ENCODE data around the gene GLCCI1. TPM values are rescaled to one million over a fixed set of nuclear protein-coding genes. Genes with fewer than 3 reads are reported as not detected.

GLCCI1 gene
- total RNA-seq, 6 experiments from 2014 or later: 2.4 to 11.1 (median 5.0) TPM

DNA sequence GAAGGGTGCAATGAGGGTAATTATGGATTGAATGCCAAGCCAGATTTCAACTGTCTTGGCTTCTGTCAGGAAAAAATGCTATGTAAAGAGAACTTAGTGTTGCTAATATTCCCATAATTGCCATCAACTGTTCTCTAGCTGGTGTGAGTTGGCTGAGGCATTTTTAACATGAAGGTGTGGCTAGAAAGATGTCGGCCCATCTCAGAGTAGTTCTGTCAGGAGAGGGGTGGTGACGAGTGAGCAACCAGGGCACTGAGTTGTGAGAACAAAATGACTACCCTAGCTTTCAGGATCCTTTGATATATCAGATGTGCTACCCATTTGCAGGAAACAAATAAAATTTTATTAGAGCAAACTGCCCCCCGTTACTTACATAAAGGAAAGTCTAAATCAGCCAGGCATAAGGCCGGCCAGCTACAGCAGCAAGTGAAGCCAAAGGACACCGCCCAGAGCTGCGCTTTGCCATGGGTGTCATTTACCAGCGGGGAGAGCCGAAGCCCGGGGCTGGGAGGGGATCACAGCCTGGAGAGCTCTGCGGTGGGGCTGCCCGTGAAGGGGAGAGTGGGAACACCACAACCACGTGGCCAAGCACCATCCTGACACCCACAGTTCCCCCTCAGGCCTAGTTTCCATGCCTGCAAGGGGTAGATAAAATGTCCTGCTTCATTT is 151.9 kb downstream of the GLCCI1 start:
- DNase-seq (no peak), ATAC-seq (no peak)
- Histone ChIP-seq H3K4me1 (no peaks in the 10 kb centered on the region), H3K9me3 (no peaks in the 10 kb centered on the region), H3K27ac (no peak overlapping the region), H3K27me3 (no peaks in the 10 kb centered on the region), H3K4me3 (no peak overlapping the region), H3K36me3 (no peaks in the 10 kb centered on the region)
- 62% methylated on average over 2 of the region's 12 CpGs for WGBS (ENCODE audit: insufficient coverage, low coverage, low lambda C conversion rate, missing lambda C conversion rate)
- intact Hi-C loops (cut with DNase I): no loop called here
- no peak for TF ChIP-seq POLR2A (IDR thresholded peaks at IDR 0.05)
- TF ChIP-seq, protein P1, sequence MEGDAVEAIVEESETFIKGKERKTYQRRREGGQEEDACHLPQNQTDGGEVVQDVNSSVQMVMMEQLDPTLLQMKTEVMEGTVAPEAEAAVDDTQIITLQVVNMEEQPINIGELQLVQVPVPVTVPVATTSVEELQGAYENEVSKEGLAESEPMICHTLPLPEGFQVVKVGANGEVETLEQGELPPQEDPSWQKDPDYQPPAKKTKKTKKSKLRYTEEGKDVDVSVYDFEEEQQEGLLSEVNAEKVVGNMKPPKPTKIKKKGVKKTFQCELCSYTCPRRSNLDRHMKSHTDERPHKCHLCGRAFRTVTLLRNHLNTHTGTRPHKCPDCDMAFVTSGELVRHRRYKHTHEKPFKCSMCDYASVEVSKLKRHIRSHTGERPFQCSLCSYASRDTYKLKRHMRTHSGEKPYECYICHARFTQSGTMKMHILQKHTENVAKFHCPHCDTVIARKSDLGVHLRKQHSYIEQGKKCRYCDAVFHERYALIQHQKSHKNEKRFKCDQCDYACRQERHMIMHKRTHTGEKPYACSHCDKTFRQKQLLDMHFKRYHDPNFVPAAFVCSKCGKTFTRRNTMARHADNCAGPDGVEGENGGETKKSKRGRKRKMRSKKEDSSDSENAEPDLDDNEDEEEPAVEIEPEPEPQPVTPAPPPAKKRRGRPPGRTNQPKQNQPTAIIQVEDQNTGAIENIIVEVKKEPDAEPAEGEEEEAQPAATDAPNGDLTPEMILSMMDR (IDR thresholded peaks at IDR 0.05): no peak

DNA sequence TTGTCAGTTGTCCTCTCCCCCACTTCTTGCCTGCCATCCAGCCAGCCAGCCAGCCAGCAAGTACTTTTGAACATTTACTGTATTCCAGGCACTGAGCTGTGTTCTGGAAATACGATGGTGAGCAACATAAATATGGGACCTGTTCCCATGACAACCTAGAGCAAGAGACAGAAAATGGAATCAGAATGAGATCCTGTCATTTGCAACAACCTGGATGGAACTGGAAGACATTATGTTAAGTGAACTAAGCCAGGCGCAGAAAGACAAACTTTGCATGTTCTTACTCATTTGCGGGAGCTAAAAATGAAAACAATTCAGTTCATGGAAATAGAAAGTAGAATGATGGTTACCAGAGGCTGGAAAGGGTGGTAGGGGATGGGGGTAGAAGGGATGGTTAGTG is 152.6 kb downstream of the GLCCI1 start:
- Histone ChIP-seq H3K27me3 (no peaks in the 10 kb centered on the region), H3K9me3 (no peaks in the 10 kb centered on the region), H3K4me1 (peaks cover 0 to 4% (median 1%) of the 10 kb centered on the region in 4 donors), H3K27ac (no peak overlapping the region), H3K36me3 (no peaks in the 10 kb centered on the region), H3K4me3 (no peak overlapping the region)
- ATAC-seq: no peak
- 77% methylated on average over 3 of the region's 3 CpGs for WGBS (ENCODE audit: insufficient coverage, low coverage, low lambda C conversion rate, missing lambda C conversion rate)
- intact Hi-C loops (cut with DNase I): no loop called here
- no peak for TF ChIP-seq POLR2A (IDR thresholded peaks at IDR 0.05)
- TF ChIP-seq, protein P1 (IDR thresholded peaks at IDR 0.05): no peak
- no peak for DNase-seq

GRCh38 chr7:8125680-8126444 is 157.3 kb downstream of the GLCCI1 start:
- H3K27ac ChIP-seq: peak overlapping the region in 1 of 3 donors; percentile 58
- peaks cover 0 to 14% (median 4%) of the 10 kb centered on the region in 4 donors for H3K4me1 ChIP-seq
- intact Hi-C loops (cut with DNase I): no loop called here
- H3K9me3 ChIP-seq: no peaks in the 10 kb centered on the region
- ATAC-seq: peak; percentile 43 to 65 (median 54)
- WGBS (ENCODE audit: insufficient coverage, low coverage, low lambda C conversion rate, missing lambda C conversion rate): 57% methylated on average over 5 of the region's 8 CpGs
- DNase-seq: peak in 1 of 3 donors; percentile 28
- H3K27me3 ChIP-seq: no peaks in the 10 kb centered on the region
- TF ChIP-seq POLR2A (IDR thresholded peaks at IDR 0.05): no peak
- TF ChIP-seq, protein P1 (IDR thresholded peaks at IDR 0.05): no peak
- H3K36me3 ChIP-seq: no peaks in the 10 kb centered on the region
- no peak overlapping the region for H3K4me3 ChIP-seq

- TF ChIP-seq POLR2A (IDR thresholded peaks at IDR 0.05): no peak
- TF ChIP-seq, protein P1 (IDR thresholded peaks at IDR 0.05): no peak
- peak overlapping the region in 2 of 3 donors; percentile 46 to 58 for H3K27ac ChIP-seq
Observed at GRCh38 chr7:8126601-8127167, 158.1 kb downstream of the GLCCI1 start.

More at GRCh38 chr7:8126601-8127167, 158.1 kb downstream of the GLCCI1 start:
- ATAC-seq (peak; percentile 83 to 91 (median 90)), DNase-seq (peak in 1 of 3 donors; percentile 59)
- intact Hi-C loops (cut with DNase I): no loop called here
- H3K27me3 ChIP-seq: no peaks in the 10 kb centered on the region
- H3K4me1 ChIP-seq: peaks cover 0 to 14% (median 4%) of the 10 kb centered on the region in 4 donors
- H3K4me3 ChIP-seq: no peak overlapping the region
- WGBS (ENCODE audit: insufficient coverage, low coverage, low lambda C conversion rate, missing lambda C conversion rate): 27% methylated on average over 2 of the region's 2 CpGs
- no peaks in the 10 kb centered on the region for H3K36me3 ChIP-seq
- no peaks in the 10 kb centered on the region for H3K9me3 ChIP-seq

Data from right lobe of liver (tissue), 6 donors.